GM12878 (cell line): ENCODE results near the gene CBR3.

ENCODE experiments used
- ATF3 ChIP-seq: IDR thresholded peaks from 2 replicates; pipeline ENCODE4 v1.6.1; 2011; ENCODE audit warnings: low read depth, mild to moderate bottlenecking, low read length, moderate library complexity, borderline replicate concordance; ENCODE audit errors: extremely low read depth
- EZH2 ChIP-seq: IDR thresholded peaks from 2 replicates; pipeline ENCODE4 v1.6.1; 2012; ENCODE audit warnings: low read depth, mild to moderate bottlenecking, control low read depth, inconsistent platforms, low read length, borderline replicate concordance; ENCODE audit not compliant: control insufficient read depth
- FOXM1 ChIP-seq: IDR thresholded peaks from 2 replicates; pipeline ENCODE4 v1.6.1; 2012; ENCODE audit warnings: low read depth, mild to moderate bottlenecking, inconsistent platforms, low read length, moderate library complexity
- YY1 ChIP-seq: IDR thresholded peaks from 2 replicates; pipeline ENCODE4 v1.6.1; 2011; ENCODE audit warnings: low read depth, mild to moderate bottlenecking, low read length

- TF ChIP-seq YY1 (no peak), ATF3 (no peak), FOXM1 (no peak), EZH2 (no peak)
Measured at GRCh38 chr21:36149788-36150711, 15.2 kb downstream of the CBR3 start.
